GM21360 (cell line): ENCODE data around the gene GARIN6.
"Not testable (repeated sequence)": the region's sequence is repeated elsewhere in the genome, so short reads cannot be mapped to it uniquely, and the experiment has no call there.

Experiments
- ATAC-seq: cut with Tn5 transposase; IDR thresholded peaks from one replicate; pipeline ENCODE4 v1.9.1; 2021; ENCODE audit warnings: mild to moderate bottlenecking, moderate library complexity; ENCODE audit not compliant: unreplicated experiment

The GARIN6 gene

GRCh38 chr12:99647453-99647852 is at the start of gene GARIN6:
TSS of gene GARIN6 (plus strand) at chr12:99647753. CDS start at chr12:99648175, 422 bp downstream.
- no peak for ATAC-seq

DNA sequence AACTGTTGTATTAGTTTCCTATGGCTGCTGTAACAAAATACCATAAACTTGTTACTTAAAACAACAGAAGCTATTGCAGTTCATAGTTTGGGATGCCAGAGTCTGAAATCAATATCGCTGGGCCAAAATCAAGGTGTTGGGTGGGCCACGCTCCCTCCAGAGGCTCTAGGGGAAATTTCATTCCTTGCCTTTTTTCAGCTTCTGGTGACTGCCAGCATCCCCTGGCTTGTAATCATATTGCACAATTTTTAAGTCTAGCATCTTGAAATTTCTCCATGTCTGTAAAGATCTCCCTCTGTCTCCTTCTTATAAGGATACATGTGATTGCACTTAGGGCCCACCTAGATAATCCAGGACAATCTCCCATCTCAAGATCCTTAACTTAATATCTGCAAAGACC is 48.8 kb upstream of the GARIN6 start:
- ATAC-seq: no peak

DNA sequence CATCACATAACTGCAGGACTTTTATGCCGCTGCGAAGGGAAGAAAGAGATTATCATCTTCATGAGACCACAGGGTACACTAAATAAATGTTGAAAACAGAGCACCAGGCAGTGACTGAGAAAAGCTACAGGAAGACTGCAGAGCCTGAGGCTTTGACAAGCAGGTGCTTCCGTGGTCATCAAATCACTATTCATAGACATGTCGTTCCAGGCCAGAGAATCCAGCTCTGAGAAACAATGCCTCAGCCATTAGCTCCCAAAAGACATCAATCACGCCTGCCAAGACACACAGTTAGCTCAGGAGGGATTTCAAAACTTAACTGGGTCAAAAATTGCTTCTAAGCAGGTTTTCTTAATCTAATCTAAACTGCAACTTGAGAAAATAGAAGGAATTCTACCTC is 47.2 kb upstream of the GARIN6 start:
- no peak for ATAC-seq

DNA sequence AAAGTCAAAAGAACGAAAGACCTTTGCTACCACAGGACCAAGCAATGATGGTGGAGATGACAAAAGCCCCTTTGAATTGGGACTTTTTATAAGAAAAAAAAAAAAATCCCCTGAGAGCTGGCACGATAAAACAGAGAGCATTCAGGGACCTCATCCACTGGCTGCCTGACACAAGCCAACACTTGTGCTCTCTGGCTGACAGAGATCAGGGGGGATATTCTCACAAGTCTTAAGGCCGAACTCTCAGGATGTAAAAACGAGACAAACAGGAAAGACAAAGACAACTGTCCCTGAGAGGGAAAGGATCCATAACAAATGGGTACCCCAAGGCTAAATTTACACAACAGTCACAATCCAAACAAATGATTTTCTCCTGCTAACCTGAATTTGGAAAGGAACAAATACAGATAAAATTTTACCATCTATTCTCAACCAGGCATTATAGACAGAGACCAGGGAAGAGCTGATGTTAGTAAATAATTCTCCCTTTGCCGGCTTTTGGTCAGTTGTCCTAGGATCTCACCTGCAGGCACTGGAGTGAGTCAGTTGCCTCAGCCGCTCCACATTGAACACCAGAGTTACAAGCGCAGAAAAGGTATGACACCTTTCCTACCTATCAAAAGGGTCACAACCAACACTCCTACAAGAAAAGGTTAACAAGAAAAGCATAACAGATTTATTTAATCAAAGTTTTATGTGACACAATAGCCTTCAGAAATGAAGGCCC is 37.9 kb upstream of the GARIN6 start:
- no peak for ATAC-seq

- no peak for ATAC-seq
These were observed 36.4 kb upstream of the GARIN6 start for GRCh38 chr12:99611117-99611516.

- no peak for ATAC-seq
These were observed 36.0 kb upstream of the GARIN6 start for GRCh38 chr12:99611599-99611998.

DNA sequence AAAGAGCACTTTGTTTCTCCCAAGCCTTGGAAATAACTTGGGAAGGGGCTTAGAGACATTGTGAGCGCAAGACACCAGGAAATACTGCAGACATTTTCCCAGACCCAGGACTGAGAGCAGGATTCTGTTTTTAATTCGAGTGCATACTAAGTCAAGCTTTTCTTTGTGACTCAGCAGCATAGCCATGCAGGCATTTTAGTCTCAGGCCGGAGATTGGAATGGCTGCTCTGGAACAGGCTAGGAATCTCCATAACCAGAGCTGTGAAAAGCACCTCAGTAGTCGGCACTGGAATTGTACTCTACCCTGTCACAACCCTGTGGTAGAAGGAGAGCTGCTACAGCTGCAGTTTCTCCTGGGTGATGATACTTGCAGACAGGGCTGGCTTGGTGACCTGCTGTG is 28.9 kb upstream of the GARIN6 start:
- no peak for ATAC-seq

- no peak for ATAC-seq
These were observed 28.0 kb upstream of the GARIN6 start for GRCh38 chr12:99619389-99620158.

DNA sequence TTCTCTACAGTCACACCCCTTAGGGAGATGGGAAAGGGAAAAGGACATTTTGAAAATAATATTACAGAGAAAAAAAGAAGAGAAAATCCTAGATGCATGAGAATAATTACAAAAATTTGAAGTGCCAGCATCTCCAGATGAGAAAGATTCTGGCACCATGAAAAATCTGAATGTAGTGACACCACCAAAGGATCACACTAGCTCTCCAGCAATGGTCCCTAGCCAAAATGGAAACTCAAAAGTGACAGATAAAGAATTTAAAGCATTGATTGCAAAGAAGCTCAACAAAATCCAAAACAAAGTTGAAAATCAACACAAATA is 27.4 kb upstream of the GARIN6 start:
- ATAC-seq: no peak

GRCh38 chr12:99624591-99624990 is 23.0 kb upstream of the GARIN6 start:
- ATAC-seq: not testable (repeated sequence)

- no peak for ATAC-seq
These were observed 20.1 kb upstream of the GARIN6 start for GRCh38 chr12:99627459-99627858.

DNA sequence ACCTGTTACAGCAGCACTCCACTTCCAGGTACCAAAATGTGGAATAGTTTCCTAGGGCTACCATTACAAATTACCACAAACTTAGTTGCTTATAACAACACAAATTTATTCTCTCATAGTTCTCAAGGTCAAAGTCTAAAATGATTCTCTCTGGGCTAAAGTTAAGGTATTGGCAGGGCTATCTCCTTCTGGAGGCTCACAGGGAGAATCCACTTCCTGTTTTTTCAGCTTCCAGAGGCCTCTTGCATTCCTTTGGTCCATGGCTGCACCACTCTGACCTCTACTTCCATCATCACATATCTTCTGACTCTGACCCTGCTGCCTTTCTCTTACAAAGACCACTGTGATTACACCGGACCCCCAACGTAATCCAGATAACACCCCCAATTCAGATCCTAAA is 2.9 kb upstream of the GARIN6 start:
- ATAC-seq: no peak

- ATAC-seq: no peak
These were observed 630 bp downstream of the GARIN6 start for GRCh38 chr12:99648183-99648582.

DNA sequence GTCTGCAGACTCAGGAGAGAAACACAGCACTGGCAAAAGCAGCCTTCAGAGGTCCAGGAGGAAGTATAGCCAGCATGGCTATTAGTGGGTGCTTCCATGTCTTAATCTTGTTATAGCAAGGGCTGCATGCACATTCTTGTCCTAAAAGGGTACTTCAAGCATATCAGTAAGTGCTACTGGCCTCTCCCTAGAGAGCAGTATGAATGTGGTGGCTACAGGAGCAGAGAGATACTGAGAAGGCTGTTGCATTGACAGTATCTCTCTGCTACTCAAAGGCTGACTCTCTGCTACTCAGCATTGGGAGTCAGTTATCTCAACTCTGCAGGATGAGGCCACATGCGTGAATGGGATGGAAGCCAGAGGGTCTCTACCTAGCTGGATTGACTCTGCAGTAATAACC is 2.0 kb downstream of the GARIN6 start:
- no peak for ATAC-seq

- ATAC-seq: no peak
These were observed 11.3 kb downstream of the GARIN6 start for GRCh38 chr12:99658671-99659349.

DNA sequence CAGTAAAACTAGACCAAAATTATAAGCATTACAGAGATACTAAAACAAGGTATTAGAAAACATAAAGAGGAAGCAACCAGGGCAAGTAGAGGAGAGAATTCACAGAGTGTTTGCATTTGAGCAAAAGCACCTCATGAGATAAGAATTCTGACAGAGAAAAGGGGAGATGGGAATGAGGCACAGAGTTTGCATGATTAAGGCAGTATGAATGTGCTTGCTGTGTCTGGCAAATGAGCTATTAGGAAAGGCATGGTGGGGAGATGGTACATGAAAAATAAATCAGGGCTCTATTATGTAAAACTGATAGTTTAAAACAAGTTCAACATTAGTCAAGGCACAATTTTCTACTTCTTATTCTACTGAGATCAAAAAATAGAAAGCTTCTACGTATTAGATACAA is 23.1 kb downstream of the GARIN6 start:
- no peak for ATAC-seq

DNA sequence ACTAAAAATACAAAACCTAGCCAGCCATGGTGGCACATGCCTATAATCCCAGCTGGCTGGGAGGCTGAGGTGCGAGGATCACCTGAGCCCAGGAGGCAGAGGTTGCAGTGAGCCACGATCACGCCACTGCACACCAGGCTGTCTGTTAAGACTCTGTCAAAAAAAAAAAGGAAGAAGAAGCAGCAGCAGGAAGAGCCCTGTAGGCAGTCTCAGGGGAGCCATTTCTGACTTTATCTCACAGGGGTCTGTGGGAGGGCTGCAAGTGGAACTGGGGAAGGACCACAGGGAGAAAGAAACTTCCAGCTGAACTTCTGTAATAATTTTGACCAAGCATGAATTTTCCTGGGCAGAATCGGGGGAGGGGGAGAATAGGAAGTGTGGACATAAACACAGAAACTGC is 32.7 kb downstream of the GARIN6 start:
- ATAC-seq: no peak

DNA sequence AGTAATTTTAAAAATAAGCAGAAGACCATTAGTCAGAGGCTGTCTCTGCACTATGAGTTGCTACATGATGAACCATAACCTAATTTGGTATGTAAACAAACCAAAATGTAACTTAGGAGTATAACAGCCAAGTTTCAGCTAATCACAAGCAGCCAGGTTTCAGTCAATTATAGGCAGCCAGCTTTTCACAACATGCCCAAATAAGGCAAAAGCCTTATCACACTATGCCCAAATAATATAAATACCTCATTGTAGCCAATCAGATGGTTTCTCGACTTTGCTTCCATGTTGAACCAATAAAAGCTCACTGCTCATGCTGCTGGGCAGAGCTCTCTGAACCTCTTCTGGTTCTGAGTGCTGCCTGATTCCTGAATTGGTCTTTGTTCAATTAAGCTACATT is 38.6 kb downstream of the GARIN6 start:
- ATAC-seq: no peak

DNA sequence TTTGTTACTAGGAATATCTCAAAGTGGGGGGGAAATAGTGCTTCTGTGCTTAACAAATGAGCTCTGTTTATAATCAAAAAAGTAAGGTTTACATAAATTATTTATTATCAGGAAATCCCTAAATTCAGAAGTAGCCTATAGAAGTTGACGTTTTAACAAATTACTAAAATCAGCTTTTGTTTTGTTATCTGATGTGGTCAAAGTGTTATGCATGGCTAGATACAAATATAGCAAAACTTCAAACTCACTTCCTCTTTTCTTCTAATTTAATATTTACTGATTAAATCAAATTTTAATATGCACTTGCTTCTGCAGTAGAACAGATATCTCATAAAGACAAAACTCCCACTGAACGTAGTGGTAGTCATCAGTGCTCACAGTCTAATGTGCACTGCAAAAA is 47.5 kb downstream of the GARIN6 start:
- ATAC-seq: no peak
